ENCODE data around the gene PRUNE2. TPM values are rescaled to one million over a fixed set of nuclear protein-coding genes. Genes with fewer than 3 reads are reported as not detected.

The PRUNE2 gene
- total RNA-seq, 1 experiment from 2014 or later, result 0.59 TPM

- Histone ChIP-seq H3K4me3 (replicated peaks in 1 of 2; ENCODE audit: low read depth in 1 of 2, low read length in 2 of 2) (no peak overlapping the region), H3K27me3 (ENCODE audit: insufficient read depth, low read length) (no peaks in the 10 kb centered on the region; the same call in none of the 2 replicates), H4K20me1 (ENCODE audit: insufficient read depth) (no peaks in the 10 kb centered on the region), H3K9me2 (ENCODE audit: insufficient read depth) (no peaks in the 10 kb centered on the region), H3K4me2 (ENCODE audit: low read length) (no peak overlapping the region), H3K79me2 (ENCODE audit: insufficient read depth, low read length) (no peaks in the 10 kb centered on the region), H3K27ac (ENCODE audit: low read depth, low read length) (no peak overlapping the region), H3K4me1 (ENCODE audit: control insufficient read depth in 1 of 2, insufficient read depth in 2 of 2, low read length in 2 of 2) (no peaks in the 10 kb centered on the region), H3K36me3 (ENCODE audit: control insufficient read depth in 1 of 2, insufficient read depth in 2 of 2, low read length in 2 of 2) (no peaks in the 10 kb centered on the region), H3K9ac (ENCODE audit: low read length) (no peak overlapping the region), H3K9me3 (ENCODE audit: control insufficient read depth in 1 of 2, insufficient read depth in 1 of 2, low read depth in 1 of 2, low read length in 2 of 2) (no peaks in the 10 kb centered on the region), H2AFZ (ENCODE audit: low read depth, low read length, poor library complexity, severe bottlenecking) (no peak overlapping the region)
- ChIA-PET POLR2A (no interaction called here), CTCF (no interaction called here), RAD21 (ENCODE audit: low non-redundant PET in 1 of 2, low total read pairs in 2 of 2, uncharacterized antibody in 2 of 2, unreplicated experiment in 2 of 2) (no interaction called here)
- BruUV-seq (replicated peaks), result no TSS peak
- no peak for ATAC-seq
- no peak for TF ChIP-seq CEBPB (IDR thresholded peaks at IDR 0.05; ENCODE audit: low read depth)
- TF ChIP-seq SRF (IDR thresholded peaks at IDR 0.05; ENCODE audit: low read depth), result no peak
- no peak for TF ChIP-seq JUND (IDR thresholded peaks at IDR 0.05)
- TF ChIP-seq EGR1 (IDR thresholded peaks at IDR 0.05; ENCODE audit: low read depth), result no peak
- no peak for TF ChIP-seq EZH2phosphoT487 (IDR thresholded peaks at IDR 0.05; ENCODE audit: borderline replicate concordance)
- TF ChIP-seq, protein P1, sequence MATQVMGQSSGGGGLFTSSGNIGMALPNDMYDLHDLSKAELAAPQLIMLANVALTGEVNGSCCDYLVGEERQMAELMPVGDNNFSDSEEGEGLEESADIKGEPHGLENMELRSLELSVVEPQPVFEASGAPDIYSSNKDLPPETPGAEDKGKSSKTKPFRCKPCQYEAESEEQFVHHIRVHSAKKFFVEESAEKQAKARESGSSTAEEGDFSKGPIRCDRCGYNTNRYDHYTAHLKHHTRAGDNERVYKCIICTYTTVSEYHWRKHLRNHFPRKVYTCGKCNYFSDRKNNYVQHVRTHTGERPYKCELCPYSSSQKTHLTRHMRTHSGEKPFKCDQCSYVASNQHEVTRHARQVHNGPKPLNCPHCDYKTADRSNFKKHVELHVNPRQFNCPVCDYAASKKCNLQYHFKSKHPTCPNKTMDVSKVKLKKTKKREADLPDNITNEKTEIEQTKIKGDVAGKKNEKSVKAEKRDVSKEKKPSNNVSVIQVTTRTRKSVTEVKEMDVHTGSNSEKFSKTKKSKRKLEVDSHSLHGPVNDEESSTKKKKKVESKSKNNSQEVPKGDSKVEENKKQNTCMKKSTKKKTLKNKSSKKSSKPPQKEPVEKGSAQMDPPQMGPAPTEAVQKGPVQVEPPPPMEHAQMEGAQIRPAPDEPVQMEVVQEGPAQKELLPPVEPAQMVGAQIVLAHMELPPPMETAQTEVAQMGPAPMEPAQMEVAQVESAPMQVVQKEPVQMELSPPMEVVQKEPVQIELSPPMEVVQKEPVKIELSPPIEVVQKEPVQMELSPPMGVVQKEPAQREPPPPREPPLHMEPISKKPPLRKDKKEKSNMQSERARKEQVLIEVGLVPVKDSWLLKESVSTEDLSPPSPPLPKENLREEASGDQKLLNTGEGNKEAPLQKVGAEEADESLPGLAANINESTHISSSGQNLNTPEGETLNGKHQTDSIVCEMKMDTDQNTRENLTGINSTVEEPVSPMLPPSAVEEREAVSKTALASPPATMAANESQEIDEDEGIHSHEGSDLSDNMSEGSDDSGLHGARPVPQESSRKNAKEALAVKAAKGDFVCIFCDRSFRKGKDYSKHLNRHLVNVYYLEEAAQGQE (IDR thresholded peaks at IDR 0.05; ENCODE audit: low read depth), result no peak
- TF ChIP-seq RAD21 (IDR thresholded peaks at IDR 0.05; ENCODE audit: low read depth), result no peak
- DNase-seq (ENCODE audit: low read depth, low spot score), result no peak
- intact Hi-C loops (cut with micrococcal nuclease), result no loop called here
Measured at GRCh38 chr9:76630916-76631315, 275.0 kb downstream of the PRUNE2 start.

All from HCT116 (cell line).